HG03045 (cell line): Measurements from ENCODE around the gene CD4.

ENCODE experiments used
- ATAC-seq: cut with Tn5 transposase; IDR thresholded peaks from one replicate; pipeline ENCODE4 v1.9.1; 2021; ENCODE audit warnings: mild to moderate bottlenecking, moderate library complexity; ENCODE audit not compliant: unreplicated experiment

Gene CD4

GRCh38 chr12:6809056-6809455 lies 19.7 kb downstream of the CD4 start:
- ATAC-seq = no peak

- no peak for ATAC-seq
Measured at GRCh38 chr12:6810758-6811157, 21.4 kb downstream of the CD4 start.

- ATAC-seq = no peak
Measured at GRCh38 chr12:6813363-6813762, 24.0 kb downstream of the CD4 start.

- ATAC-seq = no peak
Measured at GRCh38 chr12:6816598-6816997, 27.3 kb downstream of the CD4 start.

- no peak for ATAC-seq
Measured at GRCh38 chr12:6817098-6817497, 27.8 kb downstream of the CD4 start.

- ATAC-seq = no peak
Measured at GRCh38 chr12:6817662-6818157, 28.4 kb downstream of the CD4 start.

- no peak for ATAC-seq
Measured at GRCh38 chr12:6818222-6818621, 28.9 kb downstream of the CD4 start.

- ATAC-seq = no peak
Measured at GRCh38 chr12:6818645-6819044, 29.3 kb downstream of the CD4 start.

- ATAC-seq = no peak
Measured at GRCh38 chr12:6819106-6820030, 30.0 kb downstream of the CD4 start.

GRCh38 chr12:6820166-6820565 lies 30.8 kb downstream of the CD4 start:
- ATAC-seq = no peak

GRCh38 chr12:6821591-6822425 lies 32.5 kb downstream of the CD4 start, which contains the start of gene GPR162:
Gene GPR162, plus strand, starts transcription at chr12:6821821. Its CDS starts 2,078 bp downstream, at chr12:6823899.
- no peak for ATAC-seq

GRCh38 chr12:6822426-6823135 lies 33.3 kb downstream of the CD4 start:
- ATAC-seq = no peak

GRCh38 chr12:6823182-6824084 lies 34.1 kb downstream of the CD4 start:
- ATAC-seq = no peak

GRCh38 chr12:6824085-6824775 lies 34.9 kb downstream of the CD4 start:
- ATAC-seq = no peak

- no peak for ATAC-seq
Measured at GRCh38 chr12:6824901-6825381, 35.6 kb downstream of the CD4 start.

GRCh38 chr12:6825398-6826124 lies 36.2 kb downstream of the CD4 start:
- ATAC-seq = no peak

GRCh38 chr12:6826125-6826733 lies 36.9 kb downstream of the CD4 start:
- no peak for ATAC-seq
